Fibroblast of gingiva (primary cell): ENCODE results near the gene ZNF862.
A peak's percentile ranks its signal among the peaks of the same experiment; 100 is the strongest.
"Not testable (repeated sequence)": the region's sequence is repeated elsewhere in the genome, so short reads cannot be mapped to it uniquely, and the experiment has no call there.

Experiments
- DNase-seq: peaks from one replicate; pipeline ENCODE4 v3.0.0-alpha.2; 2011; ENCODE audit warnings: low read depth

Gene ZNF862

DNA sequence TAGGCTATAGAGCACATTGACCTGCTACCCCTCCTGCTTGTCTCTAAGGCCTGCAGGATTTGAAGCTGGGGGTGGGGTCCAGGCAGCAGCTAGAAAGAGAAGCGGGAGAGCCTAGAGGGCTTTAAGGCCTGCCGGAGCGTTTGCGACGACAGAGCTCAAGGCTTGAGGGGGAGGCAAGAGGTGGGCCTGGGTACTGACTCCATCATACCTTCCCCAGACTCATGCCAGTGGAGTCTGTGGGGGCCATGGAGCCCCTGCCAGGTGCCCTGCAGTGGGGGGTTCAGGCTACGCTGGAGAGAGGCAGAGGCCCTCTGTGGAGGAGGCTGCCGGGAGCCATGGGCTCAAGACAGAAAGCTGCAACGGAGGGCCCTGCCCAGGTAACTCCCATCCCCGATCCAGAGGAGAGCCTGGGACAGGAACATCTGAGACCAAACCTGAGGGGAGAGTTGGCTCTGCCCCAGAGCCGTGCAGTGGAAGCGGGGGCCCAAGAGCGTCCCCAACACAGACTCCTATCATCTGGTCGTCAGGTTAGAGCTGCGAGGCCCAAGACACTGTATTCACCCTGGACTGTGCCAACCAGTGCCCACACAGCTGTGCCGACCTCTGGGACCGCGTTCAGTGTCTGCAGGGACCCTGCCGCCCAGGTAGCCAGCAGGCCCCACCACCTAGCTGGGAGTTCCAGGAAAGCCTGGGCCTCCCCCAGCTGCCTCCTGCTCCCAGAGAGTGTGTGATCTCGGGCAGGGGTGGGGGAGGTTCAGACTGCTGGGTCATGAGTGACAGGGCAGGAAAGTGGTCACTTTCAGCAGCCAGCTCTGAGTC is 13.2 kb upstream of the ZNF862 start:
- no peak for DNase-seq

DNA sequence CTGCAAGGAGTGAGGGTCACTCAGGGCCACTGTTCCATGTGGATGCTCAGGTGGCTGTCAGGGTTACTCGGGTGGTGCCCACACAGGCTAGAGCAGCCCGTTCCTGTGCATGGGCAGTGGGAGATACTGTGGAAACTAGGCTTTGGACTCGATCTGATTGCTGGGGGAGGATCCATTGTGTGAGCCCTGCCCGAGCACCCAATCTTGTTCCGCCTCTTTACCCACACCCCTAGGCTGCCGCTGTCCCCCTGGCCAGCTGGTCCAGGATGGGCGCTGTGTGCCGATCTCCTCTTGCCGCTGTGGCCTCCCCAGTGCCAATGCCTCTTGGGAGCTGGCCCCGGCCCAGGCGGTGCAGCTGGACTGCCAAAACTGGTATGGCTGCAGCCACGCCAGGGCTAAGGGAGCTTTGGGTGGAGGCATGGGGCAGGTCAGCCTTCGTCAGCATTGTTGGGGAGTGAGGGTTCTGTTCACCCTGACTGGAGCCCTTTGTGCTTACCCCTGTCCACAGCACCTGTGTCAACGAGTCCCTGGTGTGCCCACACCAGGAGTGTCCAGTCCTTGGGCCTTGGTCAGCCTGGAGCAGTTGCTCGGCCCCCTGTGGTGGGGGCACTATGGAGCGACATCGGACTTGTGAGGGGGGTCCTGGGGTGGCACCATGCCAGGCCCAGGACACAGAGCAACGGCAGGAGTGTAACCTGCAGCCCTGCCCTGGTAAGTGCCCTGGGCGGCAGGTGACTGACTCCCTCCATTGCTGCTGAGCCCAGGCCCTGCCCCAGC is 12.4 kb upstream of the ZNF862 start:
- DNase-seq = no peak

GRCh38 chr7:149826344-149827088 is 11.7 kb upstream of the ZNF862 start:
- DNase-seq = no peak

- no peak for DNase-seq
Observed at GRCh38 chr7:149827089-149827981, 10.8 kb upstream of the ZNF862 start.

DNA sequence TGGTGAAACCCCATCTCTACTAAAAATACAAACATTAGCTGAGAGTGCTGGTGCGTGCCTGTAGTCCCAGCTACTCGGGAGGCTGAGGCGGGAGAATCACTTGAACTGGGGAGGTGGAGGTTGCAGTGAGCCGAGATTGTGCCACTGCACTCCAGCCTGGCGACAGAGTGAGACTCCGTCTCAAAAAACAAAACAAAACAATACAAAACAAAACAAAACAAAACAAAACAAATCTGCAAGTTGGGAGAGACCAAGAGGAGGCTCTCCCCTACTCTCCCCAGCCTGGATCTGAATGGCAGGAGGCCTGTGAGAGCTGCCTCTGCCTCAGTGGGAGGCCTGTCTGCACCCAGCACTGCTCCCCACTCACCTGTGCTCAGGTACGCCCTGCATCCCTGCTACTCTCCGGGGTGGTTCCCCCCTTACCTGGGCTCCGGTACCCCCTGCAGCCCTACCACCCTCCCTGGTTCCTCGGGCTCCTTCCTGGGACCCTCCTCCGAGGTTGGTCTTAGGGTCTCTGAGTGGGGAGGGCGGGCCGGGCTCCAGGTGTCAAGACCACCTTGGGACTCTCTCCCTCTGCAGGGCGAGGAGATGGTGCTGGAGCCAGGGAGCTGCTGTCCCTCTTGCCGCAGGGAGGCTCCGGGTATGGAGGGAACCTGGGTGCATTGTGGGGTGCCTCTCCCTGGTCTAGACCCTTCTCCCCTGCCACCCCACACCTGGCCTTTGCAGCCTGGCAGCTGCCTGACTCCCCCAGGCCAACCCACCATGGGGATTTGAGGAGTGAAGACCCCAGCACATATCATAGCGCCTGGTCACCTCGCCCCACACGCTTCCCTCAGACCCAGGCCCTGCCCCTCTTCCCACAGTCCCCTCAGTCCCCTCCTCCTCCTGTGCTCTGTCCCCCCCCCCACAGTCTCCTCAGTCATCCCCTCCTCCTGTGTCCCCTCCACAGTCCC is 9.5 kb upstream of the ZNF862 start:
- no peak for DNase-seq

GRCh38 chr7:149830527-149830926 is 7.6 kb upstream of the ZNF862 start:
- not testable (repeated sequence) for DNase-seq

DNA sequence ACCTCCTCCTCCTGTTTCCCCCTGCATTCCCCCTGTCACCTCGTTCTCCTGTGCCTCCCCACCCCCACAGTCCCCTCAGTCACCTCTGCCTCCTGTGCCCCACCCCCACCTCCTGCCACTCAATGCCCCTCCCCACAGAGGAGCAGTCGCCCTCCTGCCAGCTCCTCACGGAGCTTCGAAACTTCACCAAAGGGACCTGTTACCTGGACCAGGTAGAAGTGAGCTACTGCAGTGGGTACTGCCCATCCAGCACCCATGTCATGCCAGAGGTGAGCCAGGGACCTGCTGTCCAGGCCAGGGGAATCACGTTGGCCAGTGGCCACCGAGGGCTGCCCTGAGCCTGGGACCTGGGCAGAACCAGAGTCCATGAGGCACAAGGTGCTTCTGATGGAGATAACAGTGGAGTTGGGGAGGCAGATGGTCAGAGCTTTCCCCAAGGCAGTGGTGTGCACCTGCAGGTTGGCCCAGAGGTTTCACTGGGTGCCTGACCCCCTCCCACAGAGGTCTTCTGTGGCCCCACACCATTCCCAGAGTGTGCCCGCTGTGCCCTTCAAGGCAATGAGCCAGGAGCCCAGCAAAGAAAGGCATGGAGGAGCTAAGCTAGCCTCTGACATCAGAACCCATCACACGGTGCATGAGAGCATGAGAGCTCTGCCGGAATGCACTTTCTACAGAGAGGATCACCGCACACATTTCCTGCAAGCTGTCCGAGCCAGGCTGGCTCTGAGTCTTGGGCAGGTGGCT is 7.0 kb upstream of the ZNF862 start:
- DNase-seq = no peak

- no peak for DNase-seq
Observed at GRCh38 chr7:149831741-149832219, 6.4 kb upstream of the ZNF862 start.

GRCh38 chr7:149832332-149833041 is 5.7 kb upstream of the ZNF862 start:
- DNase-seq = no peak

DNA sequence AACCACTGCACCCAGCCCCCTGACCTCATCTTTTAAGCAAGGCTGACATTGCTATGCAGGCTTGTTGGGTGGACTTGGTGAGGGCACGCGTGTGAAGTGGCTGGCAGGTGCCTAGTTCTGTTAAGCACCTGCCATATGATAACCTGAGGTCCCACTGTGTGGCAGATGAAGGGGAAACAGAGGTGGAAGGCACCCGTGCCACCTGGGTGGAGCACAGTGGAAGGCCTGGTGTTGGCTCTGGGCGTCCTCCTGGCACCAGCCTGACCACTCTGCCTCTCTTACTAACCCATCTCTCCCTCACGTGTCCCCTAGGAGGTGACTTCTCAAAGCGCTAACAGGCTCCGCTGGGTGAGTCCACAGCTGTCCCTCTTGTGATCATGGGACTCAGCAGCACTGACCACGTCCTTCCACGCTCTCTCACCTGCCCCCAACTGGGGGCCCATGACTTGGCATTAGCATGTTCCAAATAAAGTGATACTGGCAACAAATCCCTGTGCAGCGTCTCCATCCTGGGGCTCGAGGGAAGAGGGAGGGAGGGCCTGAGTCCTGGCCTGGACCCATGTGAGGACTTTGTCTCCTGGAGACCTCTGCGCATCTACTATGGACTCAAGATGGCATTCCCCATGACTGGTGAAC is 4.6 kb upstream of the ZNF862 start:
- DNase-seq = no peak

GRCh38 chr7:149834601-149835000 is 3.6 kb upstream of the ZNF862 start:
- DNase-seq = no peak

GRCh38 chr7:149836434-149836833 is 1.7 kb upstream of the ZNF862 start:
- no peak for DNase-seq

GRCh38 chr7:149837564-149838223 is 481 bp upstream of the ZNF862 start:
- DNase-seq = no peak

DNA sequence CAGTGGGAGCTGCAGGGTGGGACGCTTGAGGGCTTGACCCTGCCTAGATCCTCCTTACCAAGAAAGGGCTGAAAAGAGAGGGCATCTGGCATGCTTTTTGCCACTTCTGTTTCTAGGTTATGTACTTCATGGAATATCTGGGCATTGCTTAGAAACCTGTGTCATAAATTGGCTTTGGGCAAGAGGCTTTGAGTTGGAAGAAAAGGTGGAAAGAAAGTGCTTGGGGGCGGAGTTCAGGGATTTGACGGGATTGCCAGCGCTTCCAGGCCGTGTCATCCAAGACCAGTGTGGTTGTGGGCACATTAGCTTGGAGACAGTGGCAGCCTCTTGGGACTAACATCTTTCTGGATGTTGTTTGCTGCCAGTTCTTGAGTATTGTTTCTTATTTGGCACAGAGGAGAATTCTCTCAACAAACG is 825 bp downstream of the ZNF862 start:
- peak; percentile 18 for DNase-seq

- no peak for DNase-seq
Observed at GRCh38 chr7:149839933-149840332, 1.8 kb downstream of the ZNF862 start.

GRCh38 chr7:149843566-149843965 is 5.4 kb downstream of the ZNF862 start:
- DNase-seq = no peak

GRCh38 chr7:149844445-149844844 is 6.3 kb downstream of the ZNF862 start:
- DNase-seq = no peak
